GM19397 (cell line): ENCODE results near the gene NAB2.

Experiments
- ATAC-seq: cut with Tn5 transposase; IDR thresholded peaks from one replicate; pipeline ENCODE4 v1.9.1; 2021; ENCODE audit warnings: mild to moderate bottlenecking, moderate library complexity; ENCODE audit not compliant: unreplicated experiment

NAB2 gene

DNA sequence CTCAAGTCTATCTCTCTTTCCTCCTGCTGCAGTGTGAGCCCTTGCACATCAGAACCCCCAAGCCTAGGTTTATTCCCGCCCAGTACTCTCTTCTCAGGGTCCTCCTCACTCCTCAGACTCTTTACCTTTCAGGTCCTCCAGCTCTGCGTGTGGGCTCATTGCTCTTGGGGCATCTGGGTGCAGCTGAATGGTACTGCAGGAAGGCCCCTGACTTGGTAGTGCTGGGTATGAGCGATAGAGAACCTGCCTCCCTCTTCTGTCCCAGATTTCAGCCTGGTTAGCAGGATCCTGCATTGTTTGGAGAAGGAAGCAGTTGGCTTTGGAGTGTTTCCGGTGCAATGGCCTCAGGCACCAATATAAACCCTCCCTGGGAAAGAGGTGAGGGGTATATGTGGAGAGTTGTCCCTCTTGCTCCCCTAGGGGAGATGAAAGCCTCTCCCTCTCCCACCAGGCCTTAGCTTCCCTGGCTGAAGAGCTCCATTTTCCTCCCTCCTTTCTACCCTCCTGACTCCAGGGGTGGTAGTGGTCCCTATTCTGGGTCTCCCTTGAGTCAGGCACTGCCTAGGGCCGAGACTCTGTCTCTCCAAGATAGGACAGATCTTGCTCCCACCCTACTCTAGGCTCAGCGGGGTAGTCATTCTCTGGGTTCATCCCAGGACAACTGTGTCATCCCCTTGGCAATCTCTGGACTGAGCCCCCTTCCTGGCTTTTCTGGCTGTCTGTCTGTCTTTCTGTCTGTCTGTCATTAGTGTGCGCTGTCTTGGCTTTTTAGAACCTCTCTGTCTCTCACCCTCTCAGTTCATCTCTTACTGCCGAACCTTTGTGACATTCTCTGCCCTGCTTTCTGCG is 43.2 kb downstream of the NAB2 start:
- no peak for ATAC-seq

DNA sequence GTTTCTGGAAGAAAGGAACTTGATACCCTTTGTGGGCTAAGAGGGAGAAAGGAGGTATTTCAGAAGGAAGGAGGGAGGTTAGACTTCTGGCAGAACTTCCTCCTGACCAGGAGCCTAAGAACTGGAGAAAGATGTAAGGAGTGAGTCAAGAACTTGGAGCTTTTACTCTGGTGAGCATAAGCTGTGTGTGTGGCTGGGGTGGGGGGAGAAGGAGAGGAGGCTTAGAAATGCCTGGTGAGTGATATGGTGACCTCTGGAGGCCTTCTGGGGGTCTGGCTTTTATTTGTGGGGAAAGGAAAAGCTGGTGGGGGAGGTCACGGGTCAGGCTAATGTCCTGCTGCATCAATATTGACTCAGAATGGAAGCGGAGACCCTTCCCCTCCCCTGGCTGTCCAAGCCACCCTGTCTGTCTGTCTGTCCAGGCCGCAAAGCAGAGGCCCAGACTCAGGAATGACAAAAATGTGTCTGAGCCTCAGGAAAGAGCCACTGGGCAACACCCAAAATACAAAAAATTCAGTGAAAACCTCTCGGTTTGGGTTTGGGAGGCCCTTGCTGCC is 44.2 kb downstream of the NAB2 start:
- no peak for ATAC-seq

DNA sequence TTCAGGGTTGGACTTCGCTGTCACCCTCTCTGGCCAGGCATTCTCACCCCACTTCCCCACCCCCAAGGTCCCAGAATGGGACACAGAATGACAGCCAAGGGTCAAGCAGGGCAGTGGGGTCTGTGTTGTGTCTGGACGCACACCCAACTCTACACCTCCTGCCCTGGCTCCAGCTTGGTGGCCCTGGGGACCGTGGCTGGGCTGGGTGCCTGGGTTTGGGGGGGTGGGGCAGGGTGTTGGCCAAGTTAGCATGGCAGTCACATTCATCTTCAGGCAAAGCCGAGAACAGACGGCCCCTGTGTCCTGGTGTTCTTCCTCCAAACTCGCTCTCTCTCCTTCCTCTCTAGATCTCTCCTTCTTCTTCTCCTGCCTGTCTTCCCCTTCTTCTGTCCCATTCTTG is 45.0 kb downstream of the NAB2 start:
- ATAC-seq: no peak

DNA sequence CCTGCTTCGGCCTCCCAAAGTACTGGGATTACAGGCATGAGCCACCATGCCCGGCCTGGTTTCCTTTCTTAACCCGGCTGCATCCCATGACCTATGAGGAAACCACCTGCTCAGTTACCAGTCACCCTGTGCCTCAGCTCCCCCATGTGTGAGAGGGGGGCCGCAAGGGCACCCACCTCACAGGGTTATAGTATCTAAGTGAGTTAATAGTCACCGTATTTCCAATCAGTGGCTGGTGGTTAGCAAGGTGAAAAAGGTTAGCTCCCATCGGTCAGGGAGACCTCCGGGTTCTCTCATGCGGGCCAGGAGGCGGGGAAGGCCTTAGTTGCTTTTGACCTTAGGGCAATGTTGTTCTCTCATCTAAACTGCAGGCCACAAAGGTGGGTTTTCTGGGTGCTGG is 46.0 kb downstream of the NAB2 start:
- no peak for ATAC-seq

DNA sequence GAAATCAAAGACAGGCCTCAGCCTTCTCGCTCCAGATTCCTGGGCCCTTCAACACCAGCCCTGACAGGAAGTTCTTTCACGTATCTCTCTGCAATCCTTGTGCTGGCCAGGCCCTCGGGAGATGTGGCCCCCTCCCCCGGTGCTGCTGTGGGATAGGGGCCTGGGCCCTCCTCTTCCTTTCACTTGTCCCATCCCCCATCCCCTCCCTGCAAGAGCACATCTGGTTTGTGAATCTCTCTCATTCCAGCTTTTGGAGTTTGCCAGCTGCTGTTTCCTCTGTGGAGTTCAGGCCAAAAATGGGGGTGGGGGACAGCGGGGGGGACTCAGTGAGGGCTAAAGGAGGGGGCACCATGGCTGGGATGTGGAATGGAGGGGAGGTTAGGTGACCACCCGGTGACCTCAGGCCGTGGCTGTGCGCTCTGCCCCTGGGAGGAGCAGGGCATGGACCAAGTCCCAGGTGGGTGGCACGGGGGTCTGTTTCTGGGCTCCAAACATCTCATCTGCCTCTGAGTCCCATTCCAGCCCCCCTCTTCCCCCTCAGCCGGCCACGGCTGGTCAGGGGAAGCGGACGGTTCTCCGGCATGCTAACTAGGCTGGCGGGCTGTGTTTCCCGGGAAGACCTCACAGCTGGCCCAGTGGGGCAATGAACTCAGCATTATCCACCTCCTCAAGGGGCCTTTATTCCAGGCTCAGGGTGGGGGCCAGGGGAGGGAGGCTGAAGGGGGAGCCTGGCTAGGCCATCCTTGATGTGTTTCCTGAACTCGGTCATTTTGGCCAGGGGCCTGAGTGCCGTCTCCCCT is 46.8 kb downstream of the NAB2 start:
- ATAC-seq: no peak

DNA sequence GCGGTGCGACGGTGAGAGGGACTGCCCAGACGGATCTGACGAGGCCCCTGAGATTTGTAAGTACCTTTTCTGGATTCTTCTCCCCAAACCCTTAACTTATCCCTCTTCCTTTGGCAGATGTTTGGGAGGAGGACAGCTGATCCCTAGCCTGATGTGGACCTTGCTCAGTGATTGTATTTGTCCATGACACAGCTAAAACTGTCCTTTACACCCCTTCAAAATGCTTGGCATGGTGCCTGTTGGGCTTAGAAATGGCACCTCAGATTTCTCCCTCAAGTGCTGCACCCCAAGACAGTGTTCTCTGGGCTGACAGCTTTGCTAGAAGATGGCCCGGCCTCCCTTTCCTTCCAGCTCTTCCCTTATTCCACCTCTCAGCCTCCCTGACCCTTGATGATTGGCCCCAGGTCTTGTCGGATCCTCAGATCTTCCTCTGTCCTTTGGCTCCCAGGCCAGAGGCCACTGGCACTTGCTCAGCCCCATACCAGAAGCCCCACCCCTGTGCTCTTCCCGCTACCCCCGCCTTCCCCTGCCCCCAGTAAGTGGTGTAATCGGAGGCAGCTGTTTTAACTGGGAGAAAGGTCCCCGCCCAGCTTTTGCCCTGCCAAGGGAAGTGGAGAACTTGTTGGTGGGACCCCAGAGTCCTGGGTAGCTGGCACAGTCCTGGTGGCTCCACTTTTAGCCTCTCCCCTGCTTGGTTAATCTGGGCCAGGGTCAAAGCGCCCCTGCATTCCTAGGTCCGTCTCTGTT is 49.8 kb downstream of the NAB2 start:
- no peak for ATAC-seq

DNA sequence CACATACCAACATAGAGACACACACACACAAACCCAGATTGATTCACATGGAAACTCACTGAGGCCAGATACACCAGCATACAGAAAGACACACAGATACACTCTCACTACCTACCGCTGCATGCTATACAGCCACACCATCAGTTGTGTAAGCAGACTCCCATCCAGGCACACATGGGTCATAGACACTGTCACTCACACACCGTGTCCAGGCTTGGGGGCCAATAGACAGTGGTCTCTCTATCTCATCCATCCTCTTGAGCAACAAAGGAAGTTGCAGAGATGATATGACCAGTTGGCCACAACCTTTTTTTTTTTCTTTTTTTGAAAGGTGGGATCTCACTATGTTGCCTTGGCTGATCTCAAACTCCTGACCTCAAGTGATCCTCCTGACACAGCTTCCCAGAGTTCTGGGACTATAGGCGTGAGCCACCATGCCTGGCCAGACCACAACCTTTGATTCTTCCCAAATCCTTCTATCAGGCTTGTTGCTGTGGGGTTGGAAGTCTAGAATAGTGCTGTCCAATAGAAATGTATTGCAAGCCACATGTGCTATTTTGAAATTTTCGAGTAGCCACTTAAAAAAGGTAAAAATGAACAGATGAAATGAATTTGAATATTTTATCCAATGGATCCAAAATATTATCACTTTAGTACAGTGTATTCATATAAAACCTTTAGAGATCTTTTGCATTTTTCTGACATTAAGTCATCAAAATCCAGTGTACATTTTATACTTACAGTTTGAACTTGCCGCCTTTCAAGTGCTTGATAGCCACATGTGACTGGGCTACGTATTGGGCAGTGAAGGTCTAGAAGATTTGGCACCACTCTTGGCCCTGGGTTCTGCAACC is 51.1 kb downstream of the NAB2 start:
- ATAC-seq: no peak

DNA sequence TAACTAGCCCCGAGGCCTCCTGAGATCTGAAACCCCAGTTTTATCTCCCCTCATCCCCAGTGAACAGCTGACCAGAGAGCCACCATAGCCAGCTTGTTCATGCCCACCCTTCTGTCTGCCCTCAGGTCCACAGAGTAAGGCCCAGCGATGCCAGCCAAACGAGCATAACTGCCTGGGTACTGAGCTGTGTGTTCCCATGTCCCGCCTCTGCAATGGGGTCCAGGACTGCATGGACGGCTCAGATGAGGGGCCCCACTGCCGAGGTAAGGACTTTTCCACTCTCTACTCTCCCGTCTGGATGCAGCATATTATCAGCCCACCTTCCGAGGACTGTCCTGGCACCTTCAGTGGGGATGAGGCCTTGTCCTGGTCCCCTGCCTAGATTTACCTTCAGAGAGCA is 52.3 kb downstream of the NAB2 start:
- no peak for ATAC-seq

DNA sequence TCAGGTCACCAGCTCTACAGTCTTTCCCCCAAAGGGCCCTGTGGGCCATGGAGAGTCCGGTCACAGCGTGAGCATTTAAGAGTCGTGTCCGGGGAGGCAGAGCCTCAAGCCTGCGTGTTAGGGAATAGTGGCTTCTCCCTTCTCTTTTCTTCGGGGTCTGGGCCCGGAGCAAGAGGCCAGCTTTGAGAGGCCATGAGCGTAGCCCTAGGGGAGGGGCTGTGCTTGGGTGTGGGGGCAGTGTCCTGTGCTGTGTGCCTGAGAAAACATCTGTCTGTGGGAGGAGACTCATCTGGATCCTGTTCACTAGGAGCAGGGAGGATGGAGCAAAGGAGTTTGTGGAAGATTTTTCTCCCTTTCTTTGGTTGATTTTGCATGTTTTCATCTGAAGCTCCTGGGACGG is 53.2 kb downstream of the NAB2 start:
- no peak for ATAC-seq

DNA sequence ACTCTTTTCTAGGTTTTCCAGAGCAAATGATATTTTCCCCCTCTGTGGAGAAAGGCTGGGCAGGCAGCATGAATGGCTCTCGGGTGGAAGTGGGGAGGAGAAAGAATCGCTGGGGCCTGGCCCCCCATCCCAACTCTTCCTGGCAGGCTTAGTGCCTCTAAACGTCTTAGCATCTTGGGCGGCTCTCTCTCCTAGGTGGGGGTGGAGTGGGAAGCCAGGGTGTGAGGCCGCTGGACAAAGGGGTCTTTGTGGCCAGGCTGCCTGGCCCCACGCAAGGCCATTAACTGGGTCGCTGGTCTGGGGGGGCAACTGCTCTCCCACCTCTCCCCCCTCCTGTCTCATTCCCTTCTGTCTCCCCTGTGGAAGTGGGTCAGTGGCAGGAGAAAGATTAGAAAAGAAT is 53.8 kb downstream of the NAB2 start:
- ATAC-seq: no peak

DNA sequence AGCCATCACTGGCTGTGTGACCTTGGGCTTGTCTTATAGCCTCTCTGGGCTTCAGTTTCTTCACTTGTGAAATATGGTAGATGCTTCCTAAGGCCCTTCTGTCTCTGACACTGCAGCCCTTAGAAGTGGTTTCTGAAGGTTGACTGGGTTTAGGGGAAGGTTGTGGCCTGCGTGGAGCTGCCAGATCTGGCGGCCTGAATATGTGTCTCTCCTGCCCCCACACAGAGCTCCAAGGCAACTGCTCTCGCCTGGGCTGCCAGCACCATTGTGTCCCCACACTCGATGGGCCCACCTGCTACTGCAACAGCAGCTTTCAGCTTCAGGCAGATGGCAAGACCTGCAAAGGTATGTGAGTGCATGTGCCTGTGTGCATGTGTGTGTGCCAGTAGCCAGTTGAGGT is 54.5 kb downstream of the NAB2 start:
- no peak for ATAC-seq
